Measurements from ENCODE around the gene HGD. TPM values are rescaled to one million over a fixed set of nuclear protein-coding genes. Genes with fewer than 3 reads are reported as not detected.
"Not testable (repeated sequence)": the region's sequence is repeated elsewhere in the genome, so short reads cannot be mapped to it uniquely, and the experiment has no call there.

HGD gene
- polyA plus RNA-seq, 2 of the 4 experiments (the other 2 are of a cell fraction), result 48.8 to 101 TPM

DNA sequence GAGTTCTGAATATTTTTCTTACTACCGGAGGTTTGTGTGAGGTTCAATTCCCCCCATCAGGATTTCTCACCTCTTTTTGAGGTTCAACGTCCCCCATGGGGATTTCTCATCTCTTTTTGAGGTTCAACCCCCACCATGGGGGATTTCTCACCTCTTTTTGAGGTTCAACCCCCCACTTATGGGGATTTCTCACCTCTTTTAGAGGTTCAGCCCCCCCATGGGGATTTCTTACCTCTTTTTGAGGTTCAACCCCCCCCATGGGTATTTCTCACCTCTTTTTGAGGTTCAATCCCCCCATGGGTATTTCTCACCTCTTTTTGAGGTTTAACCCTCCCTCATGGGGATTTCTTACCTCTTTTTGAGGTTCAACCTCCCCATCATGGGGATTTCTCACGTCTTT lies 59.6 kb downstream of the HGD start:
- peak overlapping the region; percentile 42 for H3K4me2 ChIP-seq
- FAIRE-seq, result no peak
- no peaks in the 10 kb centered on the region for H3K9me3 ChIP-seq
- peak overlapping the region; percentile 39 to 56; a peak in 5 of 6 replicates for H3K27ac ChIP-seq
- WGBS (ENCODE audit: missing lambda C conversion rate), result 46% methylated on average over 3 of the region's 3 CpGs
- no peak overlapping the region for H3K4me3 ChIP-seq
- TF ChIP-seq, protein P1, sequence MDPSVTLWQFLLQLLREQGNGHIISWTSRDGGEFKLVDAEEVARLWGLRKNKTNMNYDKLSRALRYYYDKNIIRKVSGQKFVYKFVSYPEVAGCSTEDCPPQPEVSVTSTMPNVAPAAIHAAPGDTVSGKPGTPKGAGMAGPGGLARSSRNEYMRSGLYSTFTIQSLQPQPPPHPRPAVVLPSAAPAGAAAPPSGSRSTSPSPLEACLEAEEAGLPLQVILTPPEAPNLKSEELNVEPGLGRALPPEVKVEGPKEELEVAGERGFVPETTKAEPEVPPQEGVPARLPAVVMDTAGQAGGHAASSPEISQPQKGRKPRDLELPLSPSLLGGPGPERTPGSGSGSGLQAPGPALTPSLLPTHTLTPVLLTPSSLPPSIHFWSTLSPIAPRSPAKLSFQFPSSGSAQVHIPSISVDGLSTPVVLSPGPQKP (IDR thresholded peaks at IDR 0.05; ENCODE audit: low read depth, low read length), result no peak
- no peak for TF ChIP-seq HOXB5 (CRISPR knock-in tag; IDR thresholded peaks at IDR 0.05)
- TF ChIP-seq SMC3 (IDR thresholded peaks at IDR 0.05), result no peak
- no peak for TF ChIP-seq TFCP2L1 (CRISPR knock-in tag; IDR thresholded peaks at IDR 0.05)
- TF ChIP-seq, protein P2, sequence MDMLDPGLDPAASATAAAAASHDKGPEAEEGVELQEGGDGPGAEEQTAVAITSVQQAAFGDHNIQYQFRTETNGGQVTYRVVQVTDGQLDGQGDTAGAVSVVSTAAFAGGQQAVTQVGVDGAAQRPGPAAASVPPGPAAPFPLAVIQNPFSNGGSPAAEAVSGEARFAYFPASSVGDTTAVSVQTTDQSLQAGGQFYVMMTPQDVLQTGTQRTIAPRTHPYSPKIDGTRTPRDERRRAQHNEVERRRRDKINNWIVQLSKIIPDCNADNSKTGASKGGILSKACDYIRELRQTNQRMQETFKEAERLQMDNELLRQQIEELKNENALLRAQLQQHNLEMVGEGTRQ (IDR thresholded peaks at IDR 0.05), result no peak
- no peak for TF ChIP-seq RNF2 (IDR thresholded peaks at IDR 0.05; ENCODE audit: borderline replicate concordance, low read depth)
- no peak for TF ChIP-seq RCOR1 (IDR thresholded peaks at IDR 0.05; ENCODE audit: low read depth, low read length)
- TF ChIP-seq, protein P3, sequence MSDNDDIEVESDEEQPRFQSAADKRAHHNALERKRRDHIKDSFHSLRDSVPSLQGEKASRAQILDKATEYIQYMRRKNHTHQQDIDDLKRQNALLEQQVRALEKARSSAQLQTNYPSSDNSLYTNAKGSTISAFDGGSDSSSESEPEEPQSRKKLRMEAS (IDR thresholded peaks at IDR 0.05), result no peak
- TF ChIP-seq EHMT2 (IDR thresholded peaks at IDR 0.05; ENCODE audit: low read depth), result no peak
- no peak for TF ChIP-seq ZSCAN20 (CRISPR knock-in tag; IDR thresholded peaks at IDR 0.05)
- TF ChIP-seq POLR2AphosphoS2 (conservative IDR thresholded peaks at IDR 0.05; ENCODE audit: low read length), result no peak
- TF ChIP-seq CBX8 (IDR thresholded peaks at IDR 0.05), result no peak
- no peak for TF ChIP-seq RARB (CRISPR knock-in tag; IDR thresholded peaks at IDR 0.05)
- TF ChIP-seq EP300 (IDR thresholded peaks at IDR 0.05), result no peak
- TF ChIP-seq MAZ (IDR thresholded peaks at IDR 0.05; ENCODE audit: borderline replicate concordance, low read depth, low read length), result no peak
- no peak for TF ChIP-seq FOXS1 (CRISPR knock-in tag; IDR thresholded peaks at IDR 0.05)
- no peak for TF ChIP-seq MYC (IDR thresholded peaks at IDR 0.05; ENCODE audit: borderline replicate concordance, low read length)
- TF ChIP-seq SREBF2 (IDR thresholded peaks at IDR 0.05), result no peak
- TF ChIP-seq, protein P4, sequence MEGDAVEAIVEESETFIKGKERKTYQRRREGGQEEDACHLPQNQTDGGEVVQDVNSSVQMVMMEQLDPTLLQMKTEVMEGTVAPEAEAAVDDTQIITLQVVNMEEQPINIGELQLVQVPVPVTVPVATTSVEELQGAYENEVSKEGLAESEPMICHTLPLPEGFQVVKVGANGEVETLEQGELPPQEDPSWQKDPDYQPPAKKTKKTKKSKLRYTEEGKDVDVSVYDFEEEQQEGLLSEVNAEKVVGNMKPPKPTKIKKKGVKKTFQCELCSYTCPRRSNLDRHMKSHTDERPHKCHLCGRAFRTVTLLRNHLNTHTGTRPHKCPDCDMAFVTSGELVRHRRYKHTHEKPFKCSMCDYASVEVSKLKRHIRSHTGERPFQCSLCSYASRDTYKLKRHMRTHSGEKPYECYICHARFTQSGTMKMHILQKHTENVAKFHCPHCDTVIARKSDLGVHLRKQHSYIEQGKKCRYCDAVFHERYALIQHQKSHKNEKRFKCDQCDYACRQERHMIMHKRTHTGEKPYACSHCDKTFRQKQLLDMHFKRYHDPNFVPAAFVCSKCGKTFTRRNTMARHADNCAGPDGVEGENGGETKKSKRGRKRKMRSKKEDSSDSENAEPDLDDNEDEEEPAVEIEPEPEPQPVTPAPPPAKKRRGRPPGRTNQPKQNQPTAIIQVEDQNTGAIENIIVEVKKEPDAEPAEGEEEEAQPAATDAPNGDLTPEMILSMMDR (IDR thresholded peaks at IDR 0.05), result no peak
- POLR2A ChIA-PET, result interaction anchor here (0.9 to 1.0 kb wide), 2 partner anchors 56 to 172 kb away, joined by 3 read pairs; no protein-coding TSS in a partner anchor
- DNase-seq (ENCODE audit: low read depth in 1 of 2, low spot score in 1 of 2), result no peak
- no peak for ATAC-seq
- peaks cover 20% of the 10 kb centered on the region; the same call in 2 of the 3 replicates for H3K4me1 ChIP-seq
- CTCF ChIA-PET, result interaction anchor here (0.6 to 2.5 kb wide), 32 partner anchors 8 to 685 kb away, joined by 3 to 30 read pairs (median 3); partner anchors contain the start of genes GTF2E1, HGD, NDUFB4 and RABL3

DNA sequence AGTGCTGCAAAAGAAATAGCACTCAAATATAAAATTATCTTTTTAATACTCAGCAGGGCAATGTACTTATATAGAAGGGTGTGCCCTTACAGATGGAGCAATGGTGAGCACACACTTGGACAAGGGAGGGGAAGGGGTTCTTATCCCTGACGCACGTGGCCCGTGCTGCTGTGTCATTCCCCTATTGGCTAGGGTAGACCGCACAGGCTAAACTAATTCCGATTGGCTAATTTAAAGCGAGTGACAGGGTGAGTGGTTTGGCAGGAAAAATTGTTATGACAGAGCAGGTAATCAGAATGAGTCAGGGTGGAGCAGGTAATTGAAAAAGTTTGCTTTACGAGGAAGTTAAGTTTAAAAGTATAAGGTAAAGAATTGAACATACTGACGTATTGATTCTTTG lies 65.3 kb downstream of the HGD start:
- H3K4me3 ChIP-seq; FAIRE-seq; POLR2A ChIA-PET; H3K4me2 ChIP-seq; H3K27ac ChIP-seq; ATAC-seq; H3K9me3 ChIP-seq; H3K4me1 ChIP-seq; DNase-seq (ENCODE audit: low read depth in 1 of 2, low spot score in 1 of 2): not testable (repeated sequence)
- WGBS (ENCODE audit: missing lambda C conversion rate), result 80% methylated on average over 8 of the region's 8 CpGs
- CTCF ChIA-PET, result interaction anchor here (0.9 to 1.1 kb wide), 2 partner anchors 49 to 56 kb away, joined by 3 to 4 read pairs; no protein-coding TSS in a partner anchor

DNA sequence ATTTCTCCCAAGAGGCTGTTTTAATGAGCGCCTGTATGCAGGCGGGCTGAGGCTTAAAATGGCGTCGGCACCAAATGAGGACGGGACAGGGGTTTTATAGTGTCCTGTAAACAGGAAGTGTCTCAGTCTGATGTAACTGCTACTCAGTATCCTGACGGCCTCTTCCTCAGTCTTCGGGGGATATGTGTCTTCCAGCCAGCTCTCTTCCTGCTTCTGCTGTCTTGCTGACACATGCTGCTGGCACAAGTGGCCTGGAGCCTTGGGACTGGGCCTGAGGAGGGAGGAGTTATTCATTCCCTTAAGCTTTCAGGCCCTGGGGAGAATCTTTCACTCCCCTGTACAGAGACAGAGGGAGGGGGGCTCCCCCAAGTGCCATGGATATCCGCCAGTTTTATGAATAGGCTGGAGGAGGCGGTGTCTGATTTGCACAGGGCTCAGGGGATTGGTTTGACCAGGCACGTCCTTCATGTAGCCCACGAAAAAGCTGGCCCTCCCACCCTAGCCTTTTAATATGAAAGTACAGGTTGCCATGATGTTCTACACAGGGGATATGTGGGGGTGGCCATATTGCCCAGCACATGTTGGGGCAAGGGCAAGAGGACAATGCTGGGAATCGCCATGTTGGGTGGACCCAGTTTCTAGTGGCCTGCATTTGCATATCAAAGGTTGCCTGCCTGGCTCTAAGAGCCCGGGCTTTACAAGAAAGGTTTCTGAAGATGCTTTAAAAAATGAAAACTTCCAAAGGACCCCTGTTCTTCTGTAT lies 66.0 kb downstream of the HGD start:
- 82% methylated on average over 13 of the region's 13 CpGs for WGBS (ENCODE audit: missing lambda C conversion rate)
- no peak overlapping the region for H3K4me3 ChIP-seq
- no peak overlapping the region for H3K27ac ChIP-seq
- H3K4me2 ChIP-seq, result no peak overlapping the region
- ChIA-PET POLR2A (no interaction called here), CTCF (no interaction called here)
- FAIRE-seq (no peak), ATAC-seq (no peak), DNase-seq (ENCODE audit: low read depth in 1 of 2, low spot score in 1 of 2) (no peak)
- no peaks in the 10 kb centered on the region for H3K4me1 ChIP-seq
- H3K9me3 ChIP-seq, result no peaks in the 10 kb centered on the region
- TF ChIP-seq CHD2 (IDR thresholded peaks at IDR 0.05; ENCODE audit: low read length, partially characterized antibody) (no peak), RARB (CRISPR knock-in tag; IDR thresholded peaks at IDR 0.05) (no peak), MAFK (IDR thresholded peaks at IDR 0.05; ENCODE audit: partially characterized antibody) (no peak), CBX2 (IDR thresholded peaks at IDR 0.05; ENCODE audit: borderline replicate concordance, low read depth) (no peak), RNF2 (IDR thresholded peaks at IDR 0.05; ENCODE audit: borderline replicate concordance, low read depth) (no peak), MAZ (IDR thresholded peaks at IDR 0.05; ENCODE audit: borderline replicate concordance, low read depth, low read length) (no peak), KDM5A (IDR thresholded peaks at IDR 0.05) (no peak), JUNB (IDR thresholded peaks at IDR 0.05) (no peak), POLR2AphosphoS2 (conservative IDR thresholded peaks at IDR 0.05; ENCODE audit: low read length) (no peak)
- TF ChIP-seq, protein P5, sequence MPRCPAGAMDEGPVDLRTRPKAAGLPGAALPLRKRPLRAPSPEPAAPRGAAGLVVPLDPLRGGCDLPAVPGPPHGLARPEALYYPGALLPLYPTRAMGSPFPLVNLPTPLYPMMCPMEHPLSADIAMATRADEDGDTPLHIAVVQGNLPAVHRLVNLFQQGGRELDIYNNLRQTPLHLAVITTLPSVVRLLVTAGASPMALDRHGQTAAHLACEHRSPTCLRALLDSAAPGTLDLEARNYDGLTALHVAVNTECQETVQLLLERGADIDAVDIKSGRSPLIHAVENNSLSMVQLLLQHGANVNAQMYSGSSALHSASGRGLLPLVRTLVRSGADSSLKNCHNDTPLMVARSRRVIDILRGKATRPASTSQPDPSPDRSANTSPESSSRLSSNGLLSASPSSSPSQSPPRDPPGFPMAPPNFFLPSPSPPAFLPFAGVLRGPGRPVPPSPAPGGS (IDR thresholded peaks at IDR 0.05), result no peak
